K562 (cell line): ENCODE measurements around the gene FOXF2. TPM values are rescaled to one million over a fixed set of nuclear protein-coding genes. Genes with fewer than 3 reads are reported as not detected.

ENCODE experiments used
- ATAC-seq: fragments of 200-7000 bp; cut with Tn5 transposase; 3 replicates; pipeline ENCODE4 v1.9.1; 2020; ENCODE audit warnings: moderate library complexity
- BruUV-seq: library from RNA; stranded (reverse); fragments of 400-500 nt; replicated peaks from 2 replicates; lab custom pipeline; 2021; lab: Mats Ljungman, UMichigan
- CTCF ChIA-PET: fragments of 300-600 bp; formaldehyde crosslinking; extraction: SDS; loops from one replicate; lab custom pipeline; 2021; ENCODE audit warnings: low intra/inter-chr PET ratio; lab: Yijun Ruan, JAX
- POLR2A ChIA-PET: fragments of 300-600, 350-650 bp; sonication (Branson Sonifier 250); formaldehyde crosslinking; extraction: SDS; loops from one replicate; lab custom pipeline; 2021; ENCODE audit warnings: antibody characterized with exemption, inconsistent platforms; lab: Yijun Ruan, JAX
- DNase-seq, 4 experiments: peaks; one replicate each; pipeline versions ENCODE4 v3.0.0 to v3.0.0-alpha.2; 2011 to 2018; ENCODE audit warnings: low spot score in 3 of 4, mixed read lengths in 3 of 4; ENCODE audit errors: extremely low read depth in 1 of 4
- FAIRE-seq: peaks from 2 replicates; lab custom pipeline; 2011; peaks lifted over from hg19 to GRCh38; lab: Jason Lieb, UNC
- H2AFZ ChIP-seq: 2 replicates; pipeline ENCODE4 v1.6.0; 2011; ENCODE audit warnings: low read depth, low read length, control low read depth, inconsistent platforms
- H3K27ac ChIP-seq: fragments of 200-600 bp; 3 replicates; pipeline ENCODE4 v1.8.0; 2011; ENCODE audit warnings: low read depth, mild to moderate bottlenecking, control low read depth, inconsistent platforms, low read length, moderate library complexity, mixed read lengths; ENCODE audit errors: extremely low read depth
- H3K27me3 ChIP-seq, 2 experiments: fragments of 300-600 bp in 1 of 2; 2 replicates in 1 of 2; 3 replicates in 1 of 2; pipeline versions ENCODE4 v1.6.0 to v1.8.0; 2011; ENCODE audit warnings: inconsistent platforms in 2 of 2, low read length in 2 of 2, mild to moderate bottlenecking in 1 of 2, mixed read lengths in 1 of 2, moderate library complexity in 1 of 2; ENCODE audit not compliant: control insufficient read depth in 2 of 2, insufficient read depth in 2 of 2
- H3K36me3 ChIP-seq: fragments of 300-600 bp; 3 replicates; pipeline ENCODE4 v1.8.0; 2011; ENCODE audit warnings: mild to moderate bottlenecking, low read length, inconsistent platforms; ENCODE audit not compliant: control insufficient read depth, insufficient read depth
- H3K4me1 ChIP-seq, 2 experiments: fragments of 200-600 bp in 1 of 2; replicated peaks in 1 of 2; 2 replicates in 1 of 2; 3 replicates in 1 of 2; pipeline versions ENCODE4 v1.5.1 to v1.8.0; 2011; ENCODE audit warnings: inconsistent platforms in 2 of 2, low read length in 2 of 2, mild to moderate bottlenecking in 1 of 2, mixed read lengths in 1 of 2, moderate library complexity in 1 of 2; ENCODE audit not compliant: control insufficient read depth in 2 of 2, insufficient read depth in 2 of 2
- H3K4me2 ChIP-seq: 2 replicates; pipeline ENCODE4 v1.6.1; 2011; ENCODE audit warnings: low read length, control low read depth, inconsistent platforms, mixed read lengths; ENCODE audit not compliant: insufficient read depth
- H3K4me3 ChIP-seq: fragments of 200-600 bp; sonication (generic), shearing (Covaris generic); 2 replicates; pipeline ENCODE4 v1.5.1; 2016; ENCODE audit warnings: control low read depth, inconsistent platforms
- H3K79me2 ChIP-seq: fragments of 200-600 bp; 3 replicates; pipeline ENCODE4 v1.8.0; 2011; ENCODE audit warnings: low read length, inconsistent platforms; ENCODE audit not compliant: control insufficient read depth, insufficient read depth
- H3K9ac ChIP-seq, 2 experiments: 2 replicates each; pipeline versions ENCODE4 v1.6.0 to v1.6.1; 2011; ENCODE audit warnings: low read depth in 2 of 2, low read length in 2 of 2, control low read depth in 1 of 2, inconsistent platforms in 1 of 2, mild to moderate bottlenecking in 1 of 2, mixed read lengths in 1 of 2; ENCODE audit not compliant: insufficient read depth in 1 of 2
- H3K9me1 ChIP-seq: one replicate; pipeline ENCODE4 v1.6.0; 2011; ENCODE audit warnings: inconsistent platforms, mild to moderate bottlenecking, low read length, moderate library complexity; ENCODE audit not compliant: control insufficient read depth, insufficient read depth
- H3K9me3 ChIP-seq: replicated peaks from 2 replicates; pipeline ENCODE4 v1.5.1; 2011; ENCODE audit warnings: low read depth, low read length, inconsistent platforms; ENCODE audit not compliant: control insufficient read depth, insufficient read depth
- H4K20me1 ChIP-seq: replicated peaks from 2 replicates; pipeline ENCODE4 v1.6.1; 2011; ENCODE audit warnings: low read length, inconsistent platforms, mixed read lengths; ENCODE audit not compliant: control insufficient read depth, insufficient read depth
- BDP1 ChIP-seq: IDR thresholded peaks from 3 replicates; pipeline ENCODE4 v1.6.1; 2011; ENCODE audit not compliant: insufficient read length, insufficient read depth
- CHD1 ChIP-seq: fragments of 200-600 bp; sonication (generic); IDR thresholded peaks from one replicate; pipeline ENCODE4 v1.6.1; 2012; ENCODE audit warnings: mild to moderate bottlenecking, moderate library complexity, low read length, inconsistent platforms
- SMARCC2 ChIP-seq: fragments of 450-650 bp; IDR thresholded peaks from 2 replicates; pipeline ENCODE4 v1.6.1; 2017; ENCODE audit warnings: antibody characterized with exemption, moderate library complexity, mild to moderate bottlenecking, low read depth
- WGBS: fragments of 100-300 bp; shearing (Covaris generic); methylation state at CpG from one replicate; pipeline ENCODE4 v1.1.6; 2016; ENCODE audit warnings: low coverage, mixed read lengths; ENCODE audit not compliant: insufficient coverage; ENCODE audit errors: missing lambda C conversion rate; 5-methylcytosine and 5-hydroxymethylcytosine counted together
- in situ Hi-C: fragments of 300-500 bp; cut with MboI; formaldehyde crosslinking; loops from 4 replicates; pipeline ENCODE4 v1.15.0; 2018; ENCODE audit warnings: inconsistent platforms, mixed read lengths
- intact Hi-C: fragments of 100-400 bp; cut with micrococcal nuclease; formaldehyde crosslinking; loops from 2 replicates; pipeline ENCODE4 v1.14.2; 2022
- polyA plus RNA-seq, 8 experiments: library from polyadenylated mRNA; depleted of rRNA in 4 of 8; stranded (reverse) in 5 of 8; unstranded in 3 of 8; fragments of >200 nt; fragmentation: Nextera tagmentation in 2 of 8; fragmentation: Illumina TruSeq in 1 of 8; extraction: Ambion mirVana in 2 of 8; extraction: Trizol in 1 of 8; gene quantifications; 2 replicates each; pipeline versions ENCODE4 v1.2.1 to v1.2.3, GENCODE V29; 2011 to 2014; ENCODE audit warnings: inconsistent platforms in 1 of 8, missing spikeins in 1 of 8
- total RNA-seq, 7 experiments: library from RNA; depleted of rRNA in 6 of 7; stranded (reverse); fragments of >200 nt in 6 of 7; fragmentation: Illumina TruSeq in 2 of 7; extraction: Trizol in 2 of 7; gene quantifications; 2 replicates each; pipeline versions ENCODE4 v1.2.1 to v1.2.3, GENCODE V29; 2011 to 2021; ENCODE audit warnings: low replicate concordance in 1 of 7
- TF ChIP-seq, protein P1 (sequence below): IDR thresholded peaks from 2 replicates; pipeline ENCODE4 v1.6.1; 2014; ENCODE audit warnings: antibody characterized with exemption

Gene FOXF2
- total and polyA plus RNA-seq, 9 of the 15 experiments (the other 6 are each of a cell fraction or from before 2014, with no cell fraction given): not detected

DNA sequence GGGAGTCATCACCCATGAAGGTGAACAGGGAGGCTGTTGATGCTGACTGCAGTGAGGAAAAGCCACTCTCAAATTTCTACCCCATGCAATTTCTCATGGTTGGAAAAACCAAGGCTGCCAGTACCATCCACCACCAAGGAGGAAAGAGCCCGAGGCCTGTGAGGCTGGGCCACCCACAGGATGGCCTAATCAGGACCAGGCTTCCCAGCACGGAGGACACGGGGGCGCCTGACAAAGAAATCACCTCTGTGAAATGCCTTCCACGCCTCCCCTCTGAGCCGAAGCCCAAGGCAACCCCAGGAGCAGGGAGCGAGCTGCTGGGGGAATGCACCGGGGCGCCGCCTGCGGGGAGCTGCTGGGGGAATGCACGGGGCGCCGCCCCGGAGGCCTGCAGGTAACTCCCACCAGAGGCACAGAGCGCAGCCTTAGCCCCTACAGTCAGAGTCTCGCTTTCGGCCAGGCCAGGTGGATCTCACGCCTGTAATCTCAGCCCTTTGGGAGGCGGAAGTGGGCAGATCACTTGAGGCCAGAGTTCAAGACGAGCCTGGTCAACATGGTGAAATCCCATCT is 26.9 kb downstream of the FOXF2 start:
- Histone ChIP-seq H3K9ac (no peak overlapping the region), H4K20me1 (no peaks in the 10 kb centered on the region; the same call in 1 of the 2 replicates), H3K79me2 (no peaks in the 10 kb centered on the region), H2AFZ (no peak overlapping the region), H3K9me3 (no peaks in the 10 kb centered on the region), H3K9me1 (no peaks in the 10 kb centered on the region), H3K4me2 (no peak overlapping the region), H3K27ac (no peak overlapping the region), H3K4me3 (no peak overlapping the region), H3K27me3 (peaks cover 22 to 59% of the 10 kb centered on the region in 2 experiments; a peak in 4 of 5 replicates), H3K36me3 (no peaks in the 10 kb centered on the region), H3K4me1 (peaks cover 0 to 3% of the 10 kb centered on the region in 2 experiments; a peak in 1 of 5 replicates)
- POLR2A ChIA-PET: no interaction called here
- no TSS peak for BruUV-seq
- ATAC-seq (peak; percentile 56), DNase-seq (no peak), FAIRE-seq (no peak)
- intact Hi-C loops: no loop called here
- TF ChIP-seq SMARCC2 (no peak), CHD1 (no peak), BDP1 (no peak)
- TF ChIP-seq, protein P1, sequence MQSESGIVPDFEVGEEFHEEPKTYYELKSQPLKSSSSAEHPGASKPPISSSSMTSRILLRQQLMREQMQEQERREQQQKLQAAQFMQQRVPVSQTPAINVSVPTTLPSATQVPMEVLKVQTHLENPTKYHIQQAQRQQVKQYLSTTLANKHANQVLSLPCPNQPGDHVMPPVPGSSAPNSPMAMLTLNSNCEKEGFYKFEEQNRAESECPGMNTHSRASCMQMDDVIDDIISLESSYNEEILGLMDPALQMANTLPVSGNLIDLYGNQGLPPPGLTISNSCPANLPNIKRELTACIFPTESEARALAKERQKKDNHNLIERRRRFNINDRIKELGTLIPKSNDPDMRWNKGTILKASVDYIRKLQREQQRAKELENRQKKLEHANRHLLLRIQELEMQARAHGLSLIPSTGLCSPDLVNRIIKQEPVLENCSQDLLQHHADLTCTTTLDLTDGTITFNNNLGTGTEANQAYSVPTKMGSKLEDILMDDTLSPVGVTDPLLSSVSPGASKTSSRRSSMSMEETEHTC: no peak
- WGBS: 3% methylated on average over 20 of the region's 21 CpGs
- CTCF ChIA-PET: no interaction called here
- in situ Hi-C loops: loop anchor here (25.0 kb wide), 1 partner anchor 829 kb away; no protein-coding TSS in a partner anchor
